GM12872 (cell line): ENCODE data around the gene ZNF358.

ENCODE experiments used
- TF ChIP-seq, protein P1 (sequence below): IDR thresholded peaks from 3 replicates; pipeline ENCODE4 v1.5.1; 2011; ENCODE audit warnings: low read depth, mild to moderate bottlenecking, low read length, moderate library complexity; ENCODE audit not compliant: insufficient read depth

ZNF358 gene

DNA sequence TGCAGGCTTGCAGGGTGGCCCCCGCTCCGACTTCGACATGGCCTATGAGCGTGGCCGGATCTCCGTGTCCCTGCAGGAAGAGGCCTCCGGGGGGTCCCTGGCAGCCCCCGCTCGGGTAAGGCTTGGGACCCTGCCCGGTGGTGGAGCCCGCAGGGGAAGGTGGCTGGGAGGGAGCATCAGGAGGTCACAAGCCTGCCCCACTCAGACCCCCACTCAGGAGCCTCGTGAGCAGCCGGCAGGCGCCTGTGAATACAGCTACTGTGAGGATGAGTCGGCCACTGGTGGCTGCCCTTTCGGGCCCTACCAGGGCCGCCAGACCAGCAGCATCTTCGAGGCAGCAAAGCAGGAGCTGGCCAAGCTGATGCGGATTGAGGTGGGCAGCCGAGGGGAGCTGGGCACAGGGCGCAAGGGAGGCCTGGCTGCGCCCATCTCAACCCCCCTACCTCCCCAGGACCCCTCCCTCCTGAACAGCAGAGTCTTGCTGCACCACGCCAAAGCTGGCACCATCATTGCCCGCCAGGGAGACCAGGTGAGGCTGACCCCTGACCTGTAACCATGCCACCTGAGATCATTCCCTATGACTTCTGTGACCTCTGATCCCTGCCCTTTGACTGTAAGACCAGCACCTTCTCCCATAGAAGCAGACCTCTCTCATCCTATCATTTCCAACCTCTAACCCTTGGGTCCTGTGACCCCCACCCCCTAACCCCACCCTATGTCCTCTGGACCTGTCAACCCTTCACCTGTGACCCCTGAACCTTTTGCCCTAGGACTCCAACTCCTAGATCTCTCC is 26.8 kb downstream of the ZNF358 start:
- TF ChIP-seq, protein P1, sequence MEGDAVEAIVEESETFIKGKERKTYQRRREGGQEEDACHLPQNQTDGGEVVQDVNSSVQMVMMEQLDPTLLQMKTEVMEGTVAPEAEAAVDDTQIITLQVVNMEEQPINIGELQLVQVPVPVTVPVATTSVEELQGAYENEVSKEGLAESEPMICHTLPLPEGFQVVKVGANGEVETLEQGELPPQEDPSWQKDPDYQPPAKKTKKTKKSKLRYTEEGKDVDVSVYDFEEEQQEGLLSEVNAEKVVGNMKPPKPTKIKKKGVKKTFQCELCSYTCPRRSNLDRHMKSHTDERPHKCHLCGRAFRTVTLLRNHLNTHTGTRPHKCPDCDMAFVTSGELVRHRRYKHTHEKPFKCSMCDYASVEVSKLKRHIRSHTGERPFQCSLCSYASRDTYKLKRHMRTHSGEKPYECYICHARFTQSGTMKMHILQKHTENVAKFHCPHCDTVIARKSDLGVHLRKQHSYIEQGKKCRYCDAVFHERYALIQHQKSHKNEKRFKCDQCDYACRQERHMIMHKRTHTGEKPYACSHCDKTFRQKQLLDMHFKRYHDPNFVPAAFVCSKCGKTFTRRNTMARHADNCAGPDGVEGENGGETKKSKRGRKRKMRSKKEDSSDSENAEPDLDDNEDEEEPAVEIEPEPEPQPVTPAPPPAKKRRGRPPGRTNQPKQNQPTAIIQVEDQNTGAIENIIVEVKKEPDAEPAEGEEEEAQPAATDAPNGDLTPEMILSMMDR: no peak

DNA sequence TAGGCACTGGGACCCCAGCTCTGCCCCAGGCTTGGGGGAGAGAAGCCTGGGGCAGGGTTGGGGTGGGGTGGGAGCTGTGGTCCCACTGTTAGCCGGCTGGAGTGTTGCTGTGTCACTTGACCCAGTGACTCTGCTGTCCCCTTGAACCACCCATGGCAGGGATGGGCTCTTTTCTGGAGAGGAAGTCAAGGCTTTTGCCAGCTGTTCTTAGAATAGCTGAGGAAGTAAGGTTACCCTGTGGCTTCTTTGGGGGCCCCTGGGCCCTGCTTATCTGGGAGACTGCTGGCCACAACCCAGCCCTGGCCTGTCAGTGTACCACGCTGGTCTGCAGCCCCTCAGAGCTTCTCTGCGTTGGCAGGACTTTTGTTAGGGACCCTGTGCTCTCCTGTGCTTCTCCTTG is 28.7 kb downstream of the ZNF358 start:
- TF ChIP-seq, protein P1: no peak

DNA sequence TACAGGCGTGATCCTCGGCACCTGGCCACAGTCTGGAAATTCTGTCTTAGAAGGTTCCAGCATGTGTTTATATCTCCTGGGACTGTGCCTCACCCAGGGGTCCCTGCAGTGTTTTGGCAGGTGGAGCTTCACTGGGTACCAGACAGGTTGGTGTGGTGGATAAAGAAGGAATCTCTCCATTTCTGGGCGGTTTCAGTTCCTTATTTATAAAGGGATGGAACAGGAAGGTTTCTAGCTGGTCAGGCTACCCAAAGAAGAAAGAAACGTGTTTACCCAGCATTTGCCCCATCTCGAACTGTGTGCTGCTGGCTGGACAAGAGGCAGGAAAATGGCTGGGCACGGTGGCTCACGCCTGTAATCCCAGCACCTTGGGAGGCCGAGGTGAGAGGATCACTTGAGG is 29.4 kb downstream of the ZNF358 start:
- TF ChIP-seq, protein P1: no peak

DNA sequence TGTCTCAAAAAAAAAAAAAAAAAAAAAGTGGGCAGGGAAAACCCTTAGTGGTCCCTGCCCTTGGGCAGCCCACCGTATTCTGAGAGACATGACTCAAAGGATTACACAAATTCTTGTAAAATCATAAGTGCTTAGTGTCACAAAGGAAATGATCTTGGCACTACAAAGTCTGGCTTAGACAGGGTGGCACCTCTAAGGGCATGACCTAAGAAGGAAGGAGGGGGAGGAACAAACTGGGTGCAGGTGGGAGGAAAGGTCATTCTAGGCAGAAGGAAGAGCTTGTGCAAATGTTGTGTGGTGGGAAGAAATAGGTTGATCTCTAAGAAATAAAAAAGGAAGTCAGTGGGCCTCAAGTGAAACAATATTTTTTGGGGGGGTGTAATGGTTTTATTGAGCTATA is 30.0 kb downstream of the ZNF358 start:
- TF ChIP-seq, protein P1: no peak

DNA sequence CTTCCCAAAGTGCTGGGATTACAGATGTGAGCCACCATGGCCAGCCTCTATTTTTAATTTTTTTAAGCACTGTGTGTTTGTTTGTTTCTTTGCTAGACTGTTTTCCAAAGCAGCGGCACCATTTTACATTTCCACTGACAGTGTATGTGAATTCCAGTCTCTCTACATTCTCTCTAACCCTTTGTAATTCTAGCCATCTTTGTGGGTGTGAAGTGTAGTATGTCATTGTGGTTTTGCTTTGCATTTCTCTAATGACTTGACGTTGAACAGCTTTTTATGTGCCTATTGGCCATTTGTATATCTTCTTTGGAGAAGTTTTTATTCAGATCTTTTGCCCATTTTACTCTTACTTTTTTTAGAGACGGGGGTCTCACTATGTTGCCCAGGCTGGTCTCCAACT is 31.3 kb downstream of the ZNF358 start:
- TF ChIP-seq, protein P1: no peak

DNA sequence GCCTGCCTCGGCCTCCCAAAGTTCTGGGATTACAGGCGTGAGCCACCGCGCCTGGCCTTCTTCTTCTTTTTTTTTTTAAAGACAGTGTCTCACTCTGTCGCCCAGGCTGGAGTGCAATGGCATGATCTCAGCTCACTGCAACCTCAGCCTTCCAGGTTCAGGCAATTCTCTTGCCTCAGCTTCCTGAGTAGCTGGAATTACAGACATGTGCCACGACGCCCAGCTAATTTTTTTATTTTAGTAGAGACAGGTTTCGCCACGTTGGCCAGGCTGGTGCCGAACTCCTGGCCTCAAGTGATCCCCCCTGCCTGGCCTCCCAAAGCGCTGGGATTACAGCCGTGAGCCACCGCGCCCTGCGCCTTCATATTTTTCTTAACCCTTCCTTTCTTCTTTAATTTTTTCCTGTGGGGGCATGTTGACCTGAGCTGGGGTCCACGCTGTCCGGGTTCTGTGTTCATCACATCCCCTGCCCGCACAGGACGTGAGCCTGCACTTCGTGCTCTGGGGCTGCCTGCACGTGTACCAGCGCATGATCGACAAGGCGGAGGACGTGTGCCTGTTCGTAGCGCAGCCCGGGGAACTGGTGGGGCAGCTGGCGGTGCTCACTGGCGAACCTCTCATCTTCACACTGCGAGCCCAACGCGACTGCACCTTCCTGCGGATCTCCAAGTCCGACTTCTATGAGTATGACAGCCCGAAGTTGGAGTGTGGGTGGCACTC is 33.7 kb downstream of the ZNF358 start:
- TF ChIP-seq, protein P1: no peak

DNA sequence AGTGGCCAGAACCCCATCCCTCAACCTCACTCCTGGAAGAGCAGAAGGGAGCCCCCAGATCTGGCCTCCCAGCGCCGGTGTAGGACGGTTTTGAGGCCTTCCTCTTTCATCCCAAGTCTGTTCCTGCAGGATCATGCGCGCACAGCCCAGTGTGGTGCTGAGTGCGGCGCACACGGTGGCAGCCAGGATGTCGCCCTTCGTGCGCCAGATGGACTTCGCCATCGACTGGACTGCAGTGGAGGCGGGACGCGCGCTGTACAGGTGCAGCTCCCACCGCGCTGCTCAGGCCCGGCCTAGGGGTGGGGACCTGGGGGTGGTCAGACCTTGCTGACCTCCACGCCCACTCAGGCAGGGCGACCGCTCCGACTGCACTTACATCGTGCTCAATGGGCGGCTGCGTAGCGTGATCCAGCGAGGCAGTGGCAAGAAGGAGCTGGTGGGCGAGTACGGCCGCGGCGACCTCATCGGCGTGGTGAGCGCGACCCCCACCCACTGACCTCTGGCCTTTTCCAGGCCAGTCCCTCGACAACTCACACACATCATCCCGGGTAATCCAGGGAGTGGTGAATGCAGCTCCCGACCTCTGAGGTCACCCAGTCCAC is 34.4 kb downstream of the ZNF358 start:
- TF ChIP-seq, protein P1: no peak
